GM12878 (cell line): Measurements from ENCODE around the gene PFKM. TPM values are rescaled to one million over a fixed set of nuclear protein-coding genes. Genes with fewer than 3 reads are reported as not detected.
A peak's percentile ranks its signal among the peaks of the same experiment; 100 is the strongest.

Source experiments
- ATF3 ChIP-seq: IDR thresholded peaks from 2 replicates; pipeline ENCODE4 v1.6.1; 2011; ENCODE audit warnings: low read depth, mild to moderate bottlenecking, low read length, moderate library complexity, borderline replicate concordance; ENCODE audit errors: extremely low read depth
- BCLAF1 ChIP-seq: fragments of 450-650 bp; IDR thresholded peaks from 2 replicates; pipeline ENCODE4 v1.6.1; 2017; ENCODE audit warnings: antibody characterized with exemption, mild to moderate bottlenecking, moderate library complexity
- CHD1 ChIP-seq: IDR thresholded peaks from 2 replicates; pipeline ENCODE4 v1.6.1; 2012; ENCODE audit warnings: low read depth, low read length, improper control_type of control experiment
- E2F4 ChIP-seq: IDR thresholded peaks from 2 replicates; pipeline ENCODE4 v1.6.1; 2012; ENCODE audit warnings: low read depth, low read length, improper control_type of control experiment
- E4F1 ChIP-seq: fragments of 450-650 bp; IDR thresholded peaks from 2 replicates; pipeline ENCODE4 v1.6.1; 2018; ENCODE audit warnings: borderline replicate concordance, mild to moderate bottlenecking; ENCODE audit not compliant: partially characterized antibody
- EGR1 ChIP-seq, 2 experiments: IDR thresholded peaks; 1 replicate in 1 of 2; 2 replicates in 1 of 2; pipeline ENCODE4 v1.6.1; 2011 to 2012; ENCODE audit warnings: low read depth in 2 of 2, low read length in 2 of 2, borderline replicate concordance in 1 of 2, mild to moderate bottlenecking in 1 of 2, moderate library complexity in 1 of 2
- ESRRA ChIP-seq: IDR thresholded peaks from 2 replicates; pipeline ENCODE4 v1.6.1; 2012; ENCODE audit warnings: mild to moderate bottlenecking, low read length, improper control_type of control experiment
- ETV6 ChIP-seq, 2 experiments: fragments of 450-650 bp in 1 of 2; IDR thresholded peaks in 1 of 2; conservative IDR thresholded peaks in 1 of 2; 2 replicates each; pipeline ENCODE4 v1.6.1; 2014; ENCODE audit warnings: antibody characterized with exemption in 1 of 2, borderline replicate concordance in 1 of 2, low read depth in 1 of 2, mild to moderate bottlenecking in 1 of 2, moderate library complexity in 1 of 2
- MTA3 ChIP-seq: IDR thresholded peaks from 2 replicates; pipeline ENCODE4 v1.6.1; 2012; ENCODE audit warnings: low read length, inconsistent platforms, borderline replicate concordance
- MYB ChIP-seq: fragments of 150-350 bp; IDR thresholded peaks from 2 replicates; pipeline ENCODE4 v1.6.1; 2014; ENCODE audit warnings: mild to moderate bottlenecking, low read depth, low read length, borderline replicate concordance
- NBN ChIP-seq: fragments of 450-650 bp; IDR thresholded peaks from 2 replicates; pipeline ENCODE4 v1.6.1; 2016
- NR2C1 ChIP-seq: fragments of 450-650 bp; IDR thresholded peaks from 2 replicates; pipeline ENCODE4 v1.6.1; 2017; ENCODE audit warnings: antibody characterized with exemption, mild to moderate bottlenecking, moderate library complexity
- NRF1 ChIP-seq: conservative IDR thresholded peaks from 2 replicates; pipeline ENCODE4 v1.6.1; 2011; ENCODE audit warnings: mild to moderate bottlenecking, low read depth, low read length, improper control_type of control experiment
- PBX3 ChIP-seq: IDR thresholded peaks from 2 replicates; pipeline ENCODE4 v1.6.1; 2011; ENCODE audit warnings: mild to moderate bottlenecking, low read depth, low read length, moderate library complexity; ENCODE audit not compliant: insufficient replicate concordance
- SKIL ChIP-seq: fragments of 450-650 bp; IDR thresholded peaks from 2 replicates; pipeline ENCODE4 v1.6.1; 2017; ENCODE audit warnings: mild to moderate bottlenecking, low read depth, inconsistent platforms; ENCODE audit not compliant: poor library complexity, severe bottlenecking
- SMAD1 ChIP-seq: fragments of 450-650 bp; IDR thresholded peaks from 2 replicates; pipeline ENCODE4 v1.6.1; 2018; ENCODE audit warnings: mild to moderate bottlenecking, low read depth; ENCODE audit not compliant: partially characterized antibody
- TARDBP ChIP-seq: IDR thresholded peaks from 2 replicates; pipeline ENCODE4 v1.6.1; 2016; ENCODE audit warnings: borderline replicate concordance
- TCF12 ChIP-seq: IDR thresholded peaks from 2 replicates; pipeline ENCODE4 v1.6.1; 2011; ENCODE audit warnings: low read depth, mild to moderate bottlenecking, low read length
- ZNF207 ChIP-seq: fragments of 450-650 bp; IDR thresholded peaks from 2 replicates; pipeline ENCODE4 v1.6.1; 2014; ENCODE audit warnings: antibody characterized with exemption, mild to moderate bottlenecking, borderline replicate concordance
- polyA plus RNA-seq, 11 experiments: library from polyadenylated mRNA; depleted of rRNA in 4 of 11; unstranded in 6 of 11; stranded (reverse) in 5 of 11; fragments of >200 nt; fragmentation: Nextera tagmentation in 4 of 11; fragmentation: Illumina TruSeq in 1 of 11; extraction: Ambion mirVana in 4 of 11; extraction: Trizol in 1 of 11; gene quantifications; 1 replicate in 1 of 11; 2 replicates in 10 of 11; pipeline versions ENCODE4 v1.2.1 to v1.2.3, GENCODE V29; 2011 to 2016; ENCODE audit warnings: inconsistent platforms in 2 of 11, missing spikeins in 2 of 11, low read depth in 1 of 11
- total RNA-seq, 4 experiments: library from RNA; depleted of rRNA in 3 of 4; stranded (reverse); fragments of >200 nt in 3 of 4; fragmentation: Illumina TruSeq in 1 of 4; extraction: Trizol in 1 of 4; gene quantifications; 2 replicates each; pipeline versions ENCODE4 v1.2.1 to v1.2.3, GENCODE V29; 2013 to 2021

Gene PFKM
- total and polyA plus RNA-seq, 10 of the 15 experiments (the other 5 are each of a cell fraction or from before 2014, with no cell fraction given) = 27.6 to 80.0 (median 55.8) TPM

GRCh38 chr12:48105321-48105866 is 13.8 kb upstream of the PFKM start (continued):
- TF ChIP-seq ESRRA = no peak
- TF ChIP-seq E4F1 = no peak
- TF ChIP-seq EGR1 (IDR thresholded peaks at IDR 0.05; ENCODE audit: borderline replicate concordance in 1 of 2, low read depth in 2 of 2, low read length in 2 of 2) = no peak
- no peak for TF ChIP-seq NBN
- TF ChIP-seq CHD1 = 0 out of 2 replicates have a peak, but pooled peaks have one; percentile 59
- TF ChIP-seq NR2C1 = no peak
- TF ChIP-seq SMAD1 = no peak
- TF ChIP-seq PBX3 = no peak
- no peak for TF ChIP-seq ZNF207
- no peak for TF ChIP-seq MYB
- no peak for TF ChIP-seq E2F4
- TF ChIP-seq TCF12 = no peak
- TF ChIP-seq MTA3 = 0 out of 2 replicates have a peak, but pooled peaks have one; percentile 8
- no peak for TF ChIP-seq SKIL
- no peak for TF ChIP-seq BCLAF1
- TF ChIP-seq TARDBP = no peak
- TF ChIP-seq ATF3 = no peak
- TF ChIP-seq NRF1 = no peak
- TF ChIP-seq ETV6 (conservative IDR thresholded peaks at IDR 0.05 in 1 of 2, IDR thresholded peaks at IDR 0.05 in 1 of 2; ENCODE audit: borderline replicate concordance in 1 of 2, low read depth in 1 of 2) = no peak
